ENCODE measurements around the gene ATF4. TPM values are rescaled to one million over a fixed set of nuclear protein-coding genes. Genes with fewer than 3 reads are reported as not detected.

ATF4 gene
- total RNA-seq, 2 donors from 2014 or later, result 301 to 320 TPM

DNA sequence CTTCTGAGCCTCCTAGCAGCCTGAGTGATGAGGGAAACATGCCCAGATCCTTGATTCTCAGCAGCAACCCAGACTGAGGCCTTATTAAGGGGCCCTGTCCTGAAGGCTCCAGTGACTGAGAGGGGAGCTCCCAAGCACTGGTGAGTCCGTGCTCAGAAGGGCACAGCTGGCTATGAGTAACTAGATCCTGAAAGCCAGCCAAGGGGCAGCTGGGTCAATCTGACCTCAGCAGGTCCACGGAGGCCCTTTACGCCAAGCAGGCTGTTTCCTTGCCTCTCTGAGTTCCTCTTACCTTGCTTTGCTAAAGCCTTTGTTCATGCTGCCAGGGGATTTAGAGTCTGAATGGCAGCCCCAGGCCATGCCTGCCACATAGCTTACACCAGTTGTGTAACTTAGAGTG, 37.6 kb upstream of the ATF4 start:
- ATAC-seq (ENCODE audit: insufficient number of reproducible peaks, low FRiP score, low read depth) (no peak), DNase-seq (ENCODE audit: low spot score) (no peak)
- Histone ChIP-seq H3K27me3 (replicated peaks; ENCODE audit: insufficient read depth) (no peaks in the 10 kb centered on the region), H3K4me1 (ENCODE audit: control insufficient read depth in 1 of 2, low read depth in 2 of 2) (no peaks in the 10 kb centered on the region), H3K27ac (no peak overlapping the region), H3K9me3 (no peaks in the 10 kb centered on the region), H3K4me3 (no peak overlapping the region), H3K36me3 (no peaks in the 10 kb centered on the region)
- TF ChIP-seq, protein P1, sequence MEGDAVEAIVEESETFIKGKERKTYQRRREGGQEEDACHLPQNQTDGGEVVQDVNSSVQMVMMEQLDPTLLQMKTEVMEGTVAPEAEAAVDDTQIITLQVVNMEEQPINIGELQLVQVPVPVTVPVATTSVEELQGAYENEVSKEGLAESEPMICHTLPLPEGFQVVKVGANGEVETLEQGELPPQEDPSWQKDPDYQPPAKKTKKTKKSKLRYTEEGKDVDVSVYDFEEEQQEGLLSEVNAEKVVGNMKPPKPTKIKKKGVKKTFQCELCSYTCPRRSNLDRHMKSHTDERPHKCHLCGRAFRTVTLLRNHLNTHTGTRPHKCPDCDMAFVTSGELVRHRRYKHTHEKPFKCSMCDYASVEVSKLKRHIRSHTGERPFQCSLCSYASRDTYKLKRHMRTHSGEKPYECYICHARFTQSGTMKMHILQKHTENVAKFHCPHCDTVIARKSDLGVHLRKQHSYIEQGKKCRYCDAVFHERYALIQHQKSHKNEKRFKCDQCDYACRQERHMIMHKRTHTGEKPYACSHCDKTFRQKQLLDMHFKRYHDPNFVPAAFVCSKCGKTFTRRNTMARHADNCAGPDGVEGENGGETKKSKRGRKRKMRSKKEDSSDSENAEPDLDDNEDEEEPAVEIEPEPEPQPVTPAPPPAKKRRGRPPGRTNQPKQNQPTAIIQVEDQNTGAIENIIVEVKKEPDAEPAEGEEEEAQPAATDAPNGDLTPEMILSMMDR (IDR thresholded peaks at IDR 0.05), result no peak

DNA sequence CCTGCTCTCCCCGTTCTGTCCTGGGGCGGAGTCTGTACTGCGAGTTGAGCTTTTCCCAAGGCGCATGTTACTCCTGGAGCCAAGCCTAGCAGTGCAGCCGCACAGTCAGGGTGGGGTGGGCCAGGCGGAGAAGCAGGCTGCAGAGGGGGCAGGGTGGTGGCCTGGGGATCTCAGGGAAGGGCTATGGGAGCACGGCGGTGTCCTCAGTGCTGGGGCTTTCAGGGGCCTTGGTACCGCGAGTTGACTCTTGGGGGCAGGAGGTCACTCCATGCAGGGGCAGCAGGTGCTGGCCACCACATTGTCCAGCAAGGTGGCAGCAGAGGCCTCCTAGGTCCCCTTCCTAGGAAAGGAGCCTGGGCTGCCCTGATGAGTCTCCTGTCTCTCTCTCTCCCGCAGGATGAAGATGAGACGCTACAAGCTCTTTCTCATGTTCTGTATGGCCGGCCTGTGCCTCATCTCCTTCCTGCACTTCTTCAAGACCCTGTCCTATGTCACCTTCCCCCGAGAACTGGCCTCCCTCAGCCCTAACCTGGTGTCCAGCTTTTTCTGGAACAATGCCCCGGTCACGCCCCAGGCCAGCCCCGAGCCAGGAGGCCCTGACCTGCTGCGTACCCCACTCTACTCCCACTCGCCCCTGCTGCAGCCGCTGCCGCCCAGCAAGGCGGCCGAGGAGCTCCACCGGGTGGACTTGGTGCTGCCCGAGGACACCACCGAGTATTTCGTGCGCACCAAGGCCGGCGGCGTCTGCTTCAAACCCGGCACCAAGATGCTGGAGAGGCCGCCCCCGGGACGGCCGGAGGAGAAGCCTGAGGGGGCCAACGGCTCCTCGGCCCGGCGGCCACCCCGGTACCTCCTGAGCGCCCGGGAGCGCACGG, 33.2 kb upstream of the ATF4 start:
- no peak overlapping the region for H3K27ac ChIP-seq
- DNase-seq (ENCODE audit: low spot score) (no peak), ATAC-seq (ENCODE audit: insufficient number of reproducible peaks, low FRiP score, low read depth) (no peak)
- no peak overlapping the region for H3K4me3 ChIP-seq
- H3K9me3 ChIP-seq, result no peaks in the 10 kb centered on the region
- H3K27me3 ChIP-seq (replicated peaks; ENCODE audit: insufficient read depth), result no peaks in the 10 kb centered on the region
- H3K4me1 ChIP-seq (ENCODE audit: control insufficient read depth in 1 of 2, low read depth in 2 of 2), result no peaks in the 10 kb centered on the region
- no peaks in the 10 kb centered on the region for H3K36me3 ChIP-seq
- TF ChIP-seq, protein P1 (IDR thresholded peaks at IDR 0.05), result no peak

DNA sequence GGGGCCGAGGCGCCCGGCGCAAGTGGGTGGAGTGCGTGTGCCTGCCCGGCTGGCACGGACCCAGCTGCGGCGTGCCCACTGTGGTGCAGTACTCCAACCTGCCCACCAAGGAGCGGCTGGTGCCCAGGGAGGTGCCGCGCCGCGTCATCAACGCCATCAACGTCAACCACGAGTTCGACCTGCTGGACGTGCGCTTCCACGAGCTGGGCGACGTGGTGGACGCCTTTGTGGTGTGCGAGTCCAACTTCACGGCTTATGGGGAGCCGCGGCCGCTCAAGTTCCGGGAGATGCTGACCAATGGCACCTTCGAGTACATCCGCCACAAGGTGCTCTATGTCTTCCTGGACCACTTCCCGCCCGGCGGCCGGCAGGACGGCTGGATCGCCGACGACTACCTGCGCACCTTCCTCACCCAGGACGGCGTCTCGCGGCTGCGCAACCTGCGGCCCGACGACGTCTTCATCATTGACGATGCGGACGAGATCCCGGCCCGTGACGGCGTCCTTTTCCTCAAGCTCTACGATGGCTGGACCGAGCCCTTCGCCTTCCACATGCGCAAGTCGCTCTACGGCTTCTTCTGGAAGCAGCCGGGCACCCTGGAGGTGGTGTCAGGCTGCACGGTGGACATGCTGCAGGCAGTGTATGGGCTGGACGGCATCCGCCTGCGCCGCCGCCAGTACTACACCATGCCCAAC, 32.4 kb upstream of the ATF4 start:
- Histone ChIP-seq H3K27ac (no peak overlapping the region), H3K27me3 (replicated peaks; ENCODE audit: insufficient read depth) (no peaks in the 10 kb centered on the region), H3K36me3 (no peaks in the 10 kb centered on the region), H3K4me3 (no peak overlapping the region), H3K4me1 (ENCODE audit: control insufficient read depth in 1 of 2, low read depth in 2 of 2) (no peaks in the 10 kb centered on the region), H3K9me3 (no peaks in the 10 kb centered on the region)
- TF ChIP-seq, protein P1 (IDR thresholded peaks at IDR 0.05), result no peak
- DNase-seq (ENCODE audit: low spot score) (no peak), ATAC-seq (ENCODE audit: insufficient number of reproducible peaks, low FRiP score, low read depth) (no peak)

DNA sequence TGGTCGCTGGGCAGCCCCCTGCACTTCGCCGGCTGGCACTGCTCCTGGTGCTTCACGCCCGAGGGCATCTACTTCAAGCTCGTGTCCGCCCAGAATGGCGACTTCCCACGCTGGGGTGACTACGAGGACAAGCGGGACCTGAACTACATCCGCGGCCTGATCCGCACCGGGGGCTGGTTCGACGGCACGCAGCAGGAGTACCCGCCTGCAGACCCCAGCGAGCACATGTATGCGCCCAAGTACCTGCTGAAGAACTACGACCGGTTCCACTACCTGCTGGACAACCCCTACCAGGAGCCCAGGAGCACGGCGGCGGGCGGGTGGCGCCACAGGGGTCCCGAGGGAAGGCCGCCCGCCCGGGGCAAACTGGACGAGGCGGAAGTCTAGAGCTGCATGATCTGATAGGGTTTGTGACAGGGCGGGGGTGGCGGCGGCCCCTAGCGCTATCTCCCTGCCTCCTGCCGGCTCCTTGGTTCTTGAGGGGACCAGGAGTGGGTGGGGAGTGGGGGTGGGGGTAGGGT, 31.7 kb upstream of the ATF4 start:
- Histone ChIP-seq H3K36me3 (no peaks in the 10 kb centered on the region), H3K4me3 (no peak overlapping the region), H3K9me3 (no peaks in the 10 kb centered on the region), H3K27me3 (replicated peaks; ENCODE audit: insufficient read depth) (no peaks in the 10 kb centered on the region), H3K27ac (no peak overlapping the region), H3K4me1 (ENCODE audit: control insufficient read depth in 1 of 2, low read depth in 2 of 2) (no peaks in the 10 kb centered on the region)
- no peak for DNase-seq (ENCODE audit: low spot score)
- ATAC-seq (ENCODE audit: insufficient number of reproducible peaks, low FRiP score, low read depth), result no peak
- TF ChIP-seq, protein P1 (IDR thresholded peaks at IDR 0.05), result no peak

Measured in thoracic aorta (tissue), 2 donors.